HG03571 (cell line): Measurements from ENCODE around the gene MITF.

Experiments used
- ATAC-seq: cut with Tn5 transposase; IDR thresholded peaks from one replicate; pipeline ENCODE4 v1.9.1; 2021; ENCODE audit not compliant: unreplicated experiment

MITF gene

GRCh38 chr3:69941439-69942176 is 202.3 kb downstream of the MITF start:
- no peak for ATAC-seq

DNA sequence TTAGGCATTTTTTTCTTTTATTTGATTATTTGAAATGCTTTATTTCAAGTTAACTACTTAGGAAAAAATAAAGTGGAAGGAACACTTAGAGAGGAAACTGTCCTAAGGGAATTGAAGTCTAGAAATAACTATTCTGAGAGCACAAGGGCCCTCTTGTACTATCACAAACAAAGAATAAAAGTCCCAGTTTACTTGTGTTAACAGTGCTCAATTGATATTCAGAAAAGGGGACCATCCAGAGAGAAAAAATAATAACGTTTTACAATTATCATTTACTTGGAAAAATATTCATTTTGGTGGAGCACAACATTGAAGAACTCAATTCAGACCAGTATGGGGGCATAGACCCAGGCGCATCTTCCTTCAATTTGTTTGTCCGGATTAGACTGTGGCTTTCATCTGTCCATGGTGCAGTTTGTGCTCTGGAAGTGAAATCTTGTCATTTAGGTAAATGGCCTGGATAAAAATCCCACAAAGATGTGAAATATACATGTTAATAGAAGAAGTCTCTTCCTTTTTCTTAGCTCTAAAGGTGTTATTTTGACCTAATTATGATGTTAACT is 205.7 kb downstream of the MITF start:
- ATAC-seq, result no peak

DNA sequence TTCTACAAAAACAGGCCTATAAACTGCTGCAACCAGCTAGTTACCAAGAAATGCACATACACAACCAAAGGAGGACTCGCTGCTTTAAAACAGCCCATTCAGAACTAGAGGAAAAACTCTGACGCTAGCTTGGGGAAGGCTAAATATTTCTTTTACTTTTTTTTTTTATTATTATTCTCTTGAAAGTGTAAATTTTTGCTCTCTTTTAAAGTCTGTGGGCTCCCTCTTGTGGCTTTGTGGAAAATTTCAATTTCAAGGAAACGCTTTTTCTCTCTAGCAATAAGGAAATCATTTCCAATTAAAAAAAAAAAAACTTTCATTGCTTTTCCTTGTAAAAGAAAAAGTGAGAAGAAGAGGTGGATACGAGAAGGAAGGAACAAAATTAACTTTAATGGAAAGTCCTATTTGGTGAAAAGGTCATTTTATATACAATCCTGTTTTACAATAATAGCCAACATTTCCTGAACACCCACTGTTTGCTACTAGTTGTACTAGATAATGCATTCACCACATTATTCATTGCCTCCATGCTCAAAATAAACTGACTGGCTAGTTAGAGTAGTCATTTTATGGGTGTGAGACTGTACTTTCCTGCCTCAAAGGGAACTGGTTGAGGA is 209.1 kb downstream of the MITF start:
- no peak for ATAC-seq

- no peak for ATAC-seq
Measured at GRCh38 chr3:69951616-69952015, 212.4 kb downstream of the MITF start.

DNA sequence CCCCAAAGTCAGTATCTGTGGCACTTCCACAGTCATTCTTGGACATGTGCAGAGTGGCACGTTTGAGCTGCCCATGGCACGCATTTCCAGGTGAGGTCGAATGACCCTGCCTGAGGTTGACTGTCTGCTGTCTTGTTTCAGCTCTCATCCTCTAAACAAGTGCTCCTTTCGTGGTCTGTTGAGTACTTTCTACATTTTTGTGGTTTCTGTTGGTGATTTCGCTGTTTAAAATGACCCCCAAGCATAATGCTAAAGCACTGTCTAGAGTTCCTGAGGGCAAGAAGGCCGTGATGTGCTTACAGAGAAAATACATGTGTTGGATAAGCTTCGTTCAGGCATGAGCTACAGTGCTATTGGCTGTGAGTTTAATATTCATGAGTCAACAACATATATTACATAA is 220.3 kb downstream of the MITF start:
- no peak for ATAC-seq

DNA sequence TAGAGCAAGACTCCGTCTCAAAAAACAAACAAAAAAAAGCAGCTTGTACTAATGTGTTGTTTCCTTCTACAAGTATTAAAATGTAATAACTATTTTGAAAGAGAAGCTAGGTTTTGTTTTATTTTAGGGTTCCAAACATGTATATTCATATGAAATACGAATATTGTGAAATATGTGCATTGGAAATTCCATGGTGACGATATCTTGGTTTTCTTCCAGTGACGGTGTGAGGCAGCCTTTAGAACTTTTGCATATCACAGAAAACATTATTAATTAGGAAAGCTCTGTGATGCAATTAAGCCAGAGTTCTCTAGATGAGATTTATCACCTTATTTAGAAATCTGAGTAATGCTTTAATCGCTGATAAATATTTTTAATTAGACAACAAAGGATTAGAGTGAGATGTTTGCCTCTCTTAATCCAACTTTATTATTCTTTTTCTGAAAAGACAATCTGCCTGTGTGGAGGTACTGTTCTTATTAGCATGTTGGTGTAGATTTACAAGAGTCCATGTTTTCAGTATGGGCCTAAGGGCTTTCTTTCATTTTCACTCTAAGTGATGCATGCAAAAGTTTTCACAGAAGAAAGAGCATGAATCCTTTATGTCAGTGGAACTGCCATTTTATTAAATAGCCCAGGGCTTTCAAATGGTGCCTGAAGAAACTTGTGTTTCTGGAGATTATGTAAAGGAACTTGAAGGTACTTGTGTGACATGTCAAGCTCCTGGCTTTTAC is 222.6 kb downstream of the MITF start:
- ATAC-seq, result no peak

- ATAC-seq, result no peak
Measured at GRCh38 chr3:69963643-69964042, 224.4 kb downstream of the MITF start.

DNA sequence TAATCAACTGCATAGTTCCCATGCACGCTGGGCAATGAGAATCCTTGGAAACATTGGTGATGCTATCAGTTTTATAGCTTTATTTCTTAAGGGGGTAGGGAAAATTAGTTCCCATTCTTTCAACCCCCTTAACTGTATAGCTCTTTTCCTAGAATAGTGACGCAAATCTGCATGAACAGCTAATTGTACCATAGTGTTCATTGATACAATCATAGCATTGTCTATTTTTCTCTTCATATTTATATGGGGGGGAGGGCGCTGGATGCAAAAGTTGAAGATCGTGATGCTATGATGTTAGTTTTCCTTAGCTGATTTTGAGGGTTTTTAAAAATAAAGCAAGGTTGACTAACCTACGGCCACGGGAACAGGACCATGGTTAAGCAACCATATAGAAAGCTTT is 227.9 kb downstream of the MITF start:
- ATAC-seq, result no peak

DNA sequence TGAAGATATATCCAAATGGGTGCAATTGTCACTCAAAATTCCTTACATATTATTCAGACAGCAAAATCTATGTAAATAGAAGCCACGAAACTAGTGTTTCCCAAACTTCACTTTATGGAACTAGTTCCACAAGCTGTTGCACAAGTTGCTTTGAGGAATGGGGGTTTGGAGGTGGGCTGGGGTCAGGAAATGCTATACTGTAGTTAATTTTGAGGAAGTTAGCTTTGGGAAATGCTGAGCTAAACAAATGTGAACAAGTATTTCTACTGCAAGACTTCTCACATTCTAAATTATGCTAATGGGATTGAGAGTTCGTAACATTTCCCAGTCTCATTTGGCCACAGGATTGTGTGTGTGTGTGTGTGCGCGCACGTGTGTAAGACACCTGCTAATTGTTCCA is 231.6 kb downstream of the MITF start:
- ATAC-seq, result no peak

- no peak for ATAC-seq
Measured at GRCh38 chr3:69972672-69973071, 233.4 kb downstream of the MITF start.

DNA sequence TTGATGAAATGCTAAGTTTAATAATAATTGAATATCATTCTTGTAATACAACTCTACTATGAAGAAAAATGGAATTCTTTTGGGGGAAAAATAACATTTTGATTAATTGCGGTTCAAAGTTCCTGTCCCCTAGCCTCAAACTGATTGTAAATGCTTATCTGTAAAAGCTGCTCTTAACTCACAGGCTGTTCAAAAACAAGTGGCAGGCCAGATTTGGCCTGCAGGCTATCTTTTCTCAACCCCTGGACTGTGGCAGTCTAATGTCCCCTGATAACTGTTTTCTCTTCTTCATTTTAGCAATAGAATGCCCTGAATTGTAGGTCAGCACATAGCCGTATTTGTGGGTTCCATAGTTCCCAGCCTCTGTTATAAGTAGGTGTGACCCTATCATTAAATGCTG is 236.8 kb downstream of the MITF start:
- no peak for ATAC-seq

DNA sequence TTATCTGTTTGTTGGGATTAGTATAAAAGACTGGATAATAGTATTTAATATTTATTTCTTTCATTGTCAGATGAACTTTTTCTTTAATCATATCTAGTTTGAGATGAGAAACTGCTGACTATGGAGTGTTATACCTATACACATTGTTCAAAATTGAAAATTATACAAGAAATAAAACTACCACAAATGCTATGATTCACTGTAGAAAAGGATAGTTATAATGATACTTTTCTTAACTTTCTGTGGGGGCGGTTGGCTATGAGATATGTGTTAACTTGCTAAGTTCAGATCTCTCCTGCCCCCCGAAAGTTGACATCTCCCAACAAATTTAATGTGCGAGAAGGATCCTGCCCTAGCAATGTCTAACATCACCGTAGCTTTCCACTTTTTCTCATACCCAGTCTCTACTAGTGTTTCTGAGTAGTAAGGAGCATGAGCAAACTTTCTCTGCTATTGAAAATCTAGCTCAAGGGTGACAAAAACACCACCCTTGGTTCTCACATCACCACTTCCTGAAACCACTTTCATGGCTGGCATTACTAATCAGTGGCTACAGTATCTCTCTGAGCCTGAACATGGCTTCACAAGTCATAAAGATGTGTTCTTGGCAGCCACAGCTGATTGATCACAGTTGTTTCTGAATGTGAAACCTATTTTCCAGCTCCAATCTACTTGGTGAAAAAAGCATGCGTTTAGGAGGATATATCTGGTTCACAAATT is 244.4 kb downstream of the MITF start:
- ATAC-seq, result no peak

DNA sequence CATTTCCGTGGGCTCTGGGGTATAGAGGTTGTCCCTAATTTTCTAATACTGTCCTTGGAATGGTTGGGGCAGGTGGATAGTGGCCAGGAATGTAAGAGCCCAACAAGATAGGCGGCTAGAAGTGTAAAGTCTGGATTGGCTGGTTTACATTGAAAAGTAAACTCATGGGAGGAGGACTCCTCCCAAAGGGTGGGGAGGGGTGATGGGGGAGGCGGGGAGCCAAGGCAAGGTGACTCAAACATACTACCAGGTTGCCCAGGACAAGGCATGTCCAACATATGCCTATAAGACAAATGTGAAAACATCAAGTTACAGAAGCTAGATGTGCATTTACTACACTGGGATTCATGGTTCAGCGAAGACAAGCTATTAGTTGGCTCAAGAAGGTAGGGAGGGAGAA is 246.0 kb downstream of the MITF start:
- ATAC-seq, result no peak

DNA sequence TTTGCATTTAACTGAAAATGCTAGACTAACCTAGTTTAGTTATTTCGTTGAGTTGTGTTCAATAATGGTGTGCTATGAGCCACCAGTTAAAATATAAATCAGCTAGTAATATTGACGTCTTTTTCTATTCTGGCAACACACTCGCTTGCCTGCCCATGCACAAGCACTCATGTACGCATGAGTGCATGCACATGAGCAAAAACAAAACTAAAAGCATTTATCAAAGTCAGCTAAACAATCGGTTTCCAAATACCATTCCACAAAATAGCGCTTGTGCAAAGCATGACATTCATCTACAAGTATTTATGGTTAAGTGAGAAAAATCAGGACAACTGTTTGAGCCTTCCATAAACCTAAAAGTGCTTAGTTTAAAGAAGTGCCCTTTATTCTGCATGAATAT is 247.2 kb downstream of the MITF start:
- no peak for ATAC-seq

DNA sequence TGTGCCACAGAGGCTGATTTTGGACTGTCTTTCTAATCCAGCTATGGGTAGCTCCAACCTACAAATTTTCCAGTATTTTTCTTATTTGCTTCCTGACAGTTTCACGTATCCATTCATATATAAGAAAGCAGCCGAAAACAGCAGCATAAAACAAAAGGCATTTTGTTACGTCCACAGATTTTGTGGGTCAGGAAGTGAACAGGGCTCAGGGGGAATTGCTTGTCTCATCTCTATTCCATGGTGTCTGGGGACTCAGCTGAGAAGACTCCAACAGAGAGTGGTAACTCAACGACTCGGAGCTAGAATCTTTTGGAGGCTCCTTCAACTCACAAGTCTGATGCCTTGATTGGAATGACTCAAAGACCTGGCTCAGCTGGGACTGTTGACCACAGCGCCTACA is 248.6 kb downstream of the MITF start:
- no peak for ATAC-seq

GRCh38 chr3:69993757-69994156 is 254.5 kb downstream of the MITF start:
- no peak for ATAC-seq

GRCh38 chr3:69994919-69995318 is 255.7 kb downstream of the MITF start:
- ATAC-seq, result no peak

- no peak for ATAC-seq
Measured at GRCh38 chr3:69997631-69998307, 258.5 kb downstream of the MITF start.

DNA sequence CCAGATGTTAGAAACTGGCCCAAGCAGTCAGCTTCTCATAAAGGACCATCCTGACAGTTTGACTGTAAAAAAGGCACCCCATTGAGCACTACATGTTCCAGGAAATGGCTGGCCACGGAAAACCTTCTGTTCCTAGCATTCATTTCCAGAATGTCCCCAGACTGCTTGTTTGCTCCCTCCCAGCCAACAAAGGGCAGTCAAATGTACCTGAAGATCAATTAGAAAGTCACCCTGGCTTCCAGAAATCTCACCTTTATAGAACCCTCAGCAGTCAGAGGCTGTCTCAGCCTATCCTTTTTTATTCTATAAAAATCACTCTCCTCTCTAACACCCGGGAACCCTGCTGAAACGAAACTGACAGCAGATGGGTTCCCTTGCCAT is 259.5 kb downstream of the MITF start:
- no peak for ATAC-seq

GRCh38 chr3:69999140-70000027 is 260.1 kb downstream of the MITF start, which contains the start of gene SAMMSON:
Gene SAMMSON, plus strand, starts transcription at chr3:69999733.
- ATAC-seq, result no peak
